Measurements from ENCODE around the gene TSHZ2.

The TSHZ2 gene

GRCh38 chr20:53279735-53280134, 307.6 kb downstream of the TSHZ2 start:
- POLR2A ChIA-PET = no interaction called here
- no peak for TF ChIP-seq CTCF (IDR thresholded peaks at IDR 0.05; ENCODE audit: control extremely low read depth, extremely low read depth, low read depth, missing control alignments)
- DNase-seq (ENCODE audit: extremely low spot score) = no peak
- CTCF ChIA-PET = no interaction called here

- CTCF ChIA-PET = no interaction called here
- POLR2A ChIA-PET = no interaction called here
- no peak for TF ChIP-seq CTCF (IDR thresholded peaks at IDR 0.05; ENCODE audit: control extremely low read depth, extremely low read depth, low read depth, missing control alignments)
- no peak for DNase-seq (ENCODE audit: extremely low spot score)
These were observed 309.5 kb downstream of the TSHZ2 start for GRCh38 chr20:53281557-53282117.

GRCh38 chr20:53282217-53282955, 310.2 kb downstream of the TSHZ2 start:
- POLR2A ChIA-PET = no interaction called here
- CTCF ChIA-PET = no interaction called here
- TF ChIP-seq CTCF (IDR thresholded peaks at IDR 0.05; ENCODE audit: control extremely low read depth, extremely low read depth, low read depth, missing control alignments) = no peak
- no peak for DNase-seq (ENCODE audit: extremely low spot score)

- POLR2A ChIA-PET = no interaction called here
- CTCF ChIA-PET = no interaction called here
- TF ChIP-seq CTCF (IDR thresholded peaks at IDR 0.05; ENCODE audit: control extremely low read depth, extremely low read depth, low read depth, missing control alignments) = no peak
- no peak for DNase-seq (ENCODE audit: extremely low spot score)
These were observed 310.9 kb downstream of the TSHZ2 start for GRCh38 chr20:53283011-53283410.

GRCh38 chr20:53283597-53283996, 311.4 kb downstream of the TSHZ2 start:
- ChIA-PET POLR2A (no interaction called here), CTCF (no interaction called here)
- no peak for DNase-seq (ENCODE audit: extremely low spot score)
- TF ChIP-seq CTCF (IDR thresholded peaks at IDR 0.05; ENCODE audit: control extremely low read depth, extremely low read depth, low read depth, missing control alignments) = no peak

GRCh38 chr20:53284256-53284655, 312.1 kb downstream of the TSHZ2 start:
- no peak for DNase-seq (ENCODE audit: extremely low spot score)
- TF ChIP-seq CTCF (IDR thresholded peaks at IDR 0.05; ENCODE audit: control extremely low read depth, extremely low read depth, low read depth, missing control alignments) = no peak
- POLR2A ChIA-PET = no interaction called here
- CTCF ChIA-PET = no interaction called here
